KG1 (cell line): Measurements from ENCODE around the gene PDGFRB.

Experiments
- DNase-seq: peaks from one replicate; lab custom pipeline; 2025; lab: John Stamatoyannopoulos, UW

PDGFRB gene

DNA sequence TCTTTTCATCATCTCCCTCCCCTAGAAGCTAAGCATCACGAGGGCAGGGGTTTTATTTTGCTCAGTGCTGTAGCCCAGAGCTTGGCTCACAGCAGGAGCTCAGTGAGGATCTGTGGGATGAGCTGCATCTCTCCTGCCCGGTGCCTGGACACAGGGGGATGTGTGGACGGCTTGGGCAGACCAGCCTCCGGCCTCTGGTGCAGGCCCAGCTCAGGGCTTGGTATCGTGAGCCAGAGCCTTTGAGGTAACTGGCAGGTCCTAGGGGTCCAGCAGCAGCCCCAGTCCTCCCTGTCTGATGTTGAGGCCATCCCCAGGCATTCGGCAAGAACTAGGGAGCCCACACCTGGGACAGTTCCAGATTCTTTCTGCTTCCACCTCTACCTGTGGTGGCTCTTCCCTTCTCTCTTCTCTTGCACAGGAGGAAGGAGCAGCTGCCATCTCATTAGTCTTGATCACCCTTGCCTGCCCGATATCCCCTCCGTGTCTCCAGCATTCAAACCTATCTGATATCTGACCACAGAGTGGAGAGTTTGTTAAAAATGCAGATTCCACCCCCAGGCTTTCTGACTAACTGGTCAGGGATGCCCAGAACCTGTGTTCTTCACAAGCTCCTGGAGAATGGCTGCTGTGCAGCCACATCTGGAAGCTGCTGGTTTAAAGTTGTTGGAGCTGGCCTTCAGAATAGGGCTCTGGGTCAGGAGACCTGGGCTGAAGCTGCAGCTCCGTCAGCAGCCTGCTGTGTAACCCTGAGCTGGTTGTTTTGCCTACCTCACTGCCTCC lies 26.3 kb upstream of the PDGFRB start:
- no peak for DNase-seq

DNA sequence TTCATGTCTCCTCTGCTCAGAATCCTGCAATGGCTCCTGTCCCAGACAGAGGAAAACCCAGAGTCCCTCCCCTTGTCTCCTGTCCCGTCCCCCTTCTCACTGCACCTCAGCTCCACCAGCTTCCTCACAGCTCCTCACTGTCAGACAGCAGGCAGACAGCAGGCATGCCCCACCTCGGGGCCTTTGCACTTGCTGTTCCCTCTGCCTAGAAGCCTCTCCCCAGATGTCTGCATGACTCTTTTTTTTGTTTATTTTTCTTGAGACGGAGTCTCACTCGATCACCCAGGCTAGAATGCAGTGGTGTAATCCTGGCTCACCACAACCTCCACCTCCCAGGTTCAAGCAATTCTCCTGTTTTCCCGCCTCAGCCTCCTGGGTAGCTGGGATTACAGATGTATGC lies 25.4 kb upstream of the PDGFRB start:
- no peak for DNase-seq

DNA sequence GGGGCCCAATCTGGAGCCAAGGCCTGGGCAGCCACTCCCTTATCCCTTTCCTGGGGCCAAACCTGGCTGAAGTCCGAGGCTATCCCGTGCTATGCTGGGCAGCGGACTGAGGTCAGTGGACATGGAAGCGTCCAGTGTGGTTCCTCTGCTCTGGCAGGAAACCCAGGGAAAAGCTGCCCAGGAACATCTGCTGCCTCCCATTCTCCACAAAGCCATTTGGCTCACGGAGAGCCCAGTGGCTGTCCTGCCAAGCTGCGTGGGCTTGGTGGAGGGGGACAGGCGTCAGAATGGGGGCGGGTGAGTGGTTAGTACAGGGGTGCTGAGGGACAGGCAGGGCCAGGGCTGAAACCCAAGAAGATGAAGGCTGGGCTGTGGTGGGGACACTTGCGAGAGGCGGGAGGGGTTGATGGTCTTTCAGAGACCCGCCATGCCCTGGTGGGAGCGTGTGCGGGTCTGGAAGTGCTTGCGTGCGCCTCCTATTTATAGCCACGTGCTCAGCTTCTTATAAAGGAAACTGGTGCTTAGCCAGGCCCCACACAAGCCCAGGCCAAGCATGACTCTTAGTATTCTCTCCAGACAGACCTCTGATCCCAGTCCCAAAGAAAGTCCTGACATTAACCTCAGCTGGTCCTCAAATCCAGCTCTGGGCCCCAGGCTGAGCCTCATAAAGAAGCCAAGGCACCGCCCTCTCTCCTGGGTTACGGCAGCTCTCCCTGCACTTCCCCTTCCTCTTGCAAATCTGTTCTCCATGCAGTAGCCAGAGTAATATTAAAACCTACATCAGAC lies 24.8 kb upstream of the PDGFRB start:
- no peak for DNase-seq

DNA sequence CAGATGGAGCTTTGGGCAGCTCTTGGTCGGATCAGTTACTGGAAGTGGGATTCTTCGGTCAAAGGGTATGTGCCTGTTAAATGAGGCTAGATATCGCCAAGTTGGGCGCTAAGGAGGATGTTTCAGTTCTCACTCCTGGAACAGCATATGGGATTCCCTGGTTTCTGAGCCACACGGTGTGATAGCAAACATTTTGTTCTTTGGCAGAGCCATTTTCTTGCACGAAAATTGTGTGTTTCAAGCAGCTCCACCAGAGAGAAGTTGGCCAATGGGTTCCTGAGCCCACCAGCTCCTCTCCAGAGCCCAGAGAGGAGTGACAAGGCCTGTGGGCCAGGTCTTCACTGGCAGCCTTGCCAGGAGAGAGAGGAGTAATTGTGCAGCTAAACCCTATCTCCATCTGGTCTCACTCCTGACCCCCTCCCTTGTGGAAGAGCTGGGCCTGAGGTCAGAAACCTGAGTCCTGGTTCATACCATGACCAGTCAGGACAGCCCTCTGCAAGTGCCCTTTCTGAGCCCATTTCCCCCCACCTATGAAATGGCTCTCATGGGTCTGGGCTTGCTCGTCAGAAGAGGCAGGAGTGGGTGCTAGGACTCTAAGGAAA lies 23.5 kb upstream of the PDGFRB start:
- DNase-seq, result no peak

DNA sequence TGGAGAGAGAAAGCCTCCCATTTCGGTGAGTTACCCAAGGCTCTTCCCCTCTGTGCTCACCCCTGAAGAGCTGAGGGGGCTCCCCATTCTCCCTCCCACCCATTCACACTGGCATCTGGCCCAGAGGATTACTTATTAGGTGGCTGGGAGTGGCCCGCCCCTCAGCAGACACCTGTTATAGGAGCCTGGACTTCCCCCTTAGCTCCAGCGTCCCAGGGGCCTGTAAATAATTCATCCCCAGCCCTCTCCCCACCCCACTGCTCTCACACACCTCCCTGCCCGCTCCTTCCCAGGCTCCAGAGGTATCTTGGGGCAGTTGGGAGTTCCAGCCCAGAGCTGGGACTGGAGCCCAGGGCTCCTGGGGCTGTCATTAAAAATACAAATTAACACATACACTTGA lies 22.6 kb upstream of the PDGFRB start:
- no peak for DNase-seq

DNA sequence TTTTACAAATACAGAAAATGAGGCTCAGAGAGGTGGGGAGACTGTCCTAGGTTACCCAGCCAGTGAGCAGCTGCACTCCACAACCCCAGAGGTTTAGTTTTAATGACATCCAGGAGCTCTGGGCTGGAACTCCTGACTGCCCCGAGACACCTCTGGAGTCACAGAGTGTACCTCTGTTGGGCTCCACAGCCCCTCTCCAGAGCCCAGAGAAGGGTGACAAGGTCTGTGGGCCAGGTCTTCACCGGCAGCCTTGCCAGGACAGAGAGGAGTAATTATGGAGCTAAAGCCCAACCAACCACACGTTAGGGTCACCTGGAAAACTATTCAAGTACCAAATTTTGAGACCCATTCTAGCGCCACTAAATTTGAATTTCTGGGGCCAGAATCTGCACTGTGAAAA lies 22.1 kb upstream of the PDGFRB start:
- DNase-seq, result no peak

DNA sequence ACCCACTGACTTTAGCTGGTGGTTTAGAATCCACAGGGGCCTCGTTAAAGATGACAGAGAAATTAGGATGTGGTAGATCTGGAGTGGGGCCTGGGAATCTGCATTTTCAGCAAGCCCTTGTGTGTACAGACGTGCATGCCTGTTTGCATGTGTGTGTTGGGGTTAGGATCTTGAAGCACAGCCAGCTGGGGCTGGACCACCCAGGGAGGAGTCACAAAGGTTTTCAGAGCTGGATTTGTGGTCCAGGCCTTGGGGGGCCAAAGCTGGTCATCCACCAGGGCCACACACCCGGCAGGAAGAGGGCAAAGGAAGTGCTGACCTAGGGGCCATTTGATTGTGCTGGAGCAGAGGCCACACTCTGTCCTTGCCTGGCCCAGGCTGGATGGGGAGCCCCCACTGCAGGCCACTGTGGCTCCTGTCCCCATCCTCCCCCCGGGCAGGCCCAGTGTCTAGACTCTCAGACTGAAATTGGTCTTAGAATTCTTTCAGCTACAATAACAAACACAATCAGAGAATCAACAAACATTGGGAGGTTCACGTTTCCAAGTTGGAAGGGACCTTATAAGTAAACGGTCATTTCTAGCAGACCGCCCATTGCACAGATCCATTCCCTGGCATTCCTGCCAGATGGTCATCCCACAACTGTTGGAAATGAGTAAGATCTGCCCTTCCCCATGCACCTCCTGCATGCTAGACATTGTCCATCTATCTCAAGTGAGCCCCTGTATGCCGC lies 21.3 kb upstream of the PDGFRB start:
- no peak for DNase-seq

DNA sequence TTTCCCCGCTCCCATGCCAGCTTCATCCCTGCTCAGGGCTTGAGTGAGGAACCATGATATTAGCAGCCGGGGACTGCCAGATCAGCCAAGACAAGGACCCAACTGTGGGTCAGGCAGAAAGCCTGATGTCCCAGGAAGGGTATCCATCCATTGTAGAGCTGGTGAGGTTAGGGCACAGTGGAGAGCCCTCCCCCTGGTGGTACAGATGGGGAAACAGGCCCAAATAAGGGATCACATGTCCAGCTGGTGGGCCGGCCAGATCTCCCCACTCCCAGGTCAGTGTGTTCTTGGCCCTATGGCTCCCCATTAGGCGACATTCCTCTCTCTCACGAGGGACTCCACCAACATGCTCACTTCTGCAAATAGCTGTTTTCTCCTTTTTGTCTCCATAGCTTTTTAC lies 19.9 kb upstream of the PDGFRB start:
- DNase-seq, result no peak

DNA sequence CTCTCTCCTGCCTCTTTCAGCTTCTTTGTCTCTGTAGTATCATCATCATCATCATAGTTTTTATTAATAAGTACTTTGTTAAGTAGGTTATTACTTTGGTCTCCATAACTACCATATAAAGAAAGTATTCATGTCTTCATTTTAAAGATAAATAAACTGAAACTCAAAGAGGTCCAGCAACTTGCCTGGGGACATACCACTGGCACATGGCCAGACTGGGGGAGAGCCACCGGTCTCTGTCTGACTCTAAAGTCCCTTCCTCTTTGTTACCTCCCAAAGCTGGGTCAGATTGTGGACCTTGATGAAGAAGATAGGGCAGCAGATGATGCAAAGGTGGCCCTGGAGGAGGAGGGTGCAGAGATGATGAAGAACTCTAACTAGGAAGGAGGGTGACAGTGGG lies 19.4 kb upstream of the PDGFRB start:
- DNase-seq, result no peak

DNA sequence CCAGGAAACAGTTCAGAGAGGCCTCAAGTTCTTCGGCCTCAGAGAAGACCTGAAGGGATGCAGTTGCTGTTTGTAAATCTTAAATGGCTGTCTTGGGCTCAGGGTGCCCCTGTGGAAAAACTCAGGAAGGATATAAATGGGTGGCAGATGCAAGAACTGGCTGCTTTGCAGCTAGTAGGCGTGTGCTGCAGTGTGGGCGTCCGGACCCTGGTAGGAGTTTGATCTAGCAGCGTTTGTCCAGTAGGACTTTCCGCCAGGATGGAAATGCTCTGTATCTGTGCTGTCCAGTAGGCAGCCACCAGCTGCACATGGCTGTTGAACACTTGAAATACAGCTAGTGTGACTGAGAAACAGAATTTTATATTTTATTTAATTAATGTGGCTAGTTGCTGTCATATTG lies 18.6 kb upstream of the PDGFRB start:
- no peak for DNase-seq

DNA sequence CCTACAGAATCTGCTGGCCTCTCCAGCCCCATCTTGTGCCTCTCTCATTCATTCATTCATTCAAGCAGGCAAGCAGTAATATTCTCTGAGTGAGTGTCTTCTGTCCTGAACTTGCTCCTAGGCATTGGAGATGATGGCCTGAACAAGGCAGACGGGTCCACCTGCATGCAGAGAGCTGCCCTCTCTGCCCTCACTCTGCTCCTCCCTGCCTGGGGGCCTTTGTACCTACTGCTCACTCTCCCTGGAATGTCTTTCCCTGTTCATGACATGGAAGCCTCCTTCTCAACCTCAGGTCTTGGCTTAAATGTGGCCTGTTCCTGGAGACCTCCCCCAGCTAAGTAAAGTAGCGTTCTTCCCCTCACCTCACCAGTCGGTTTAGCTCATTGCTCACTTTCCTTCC lies 17.5 kb upstream of the PDGFRB start:
- DNase-seq, result no peak

DNA sequence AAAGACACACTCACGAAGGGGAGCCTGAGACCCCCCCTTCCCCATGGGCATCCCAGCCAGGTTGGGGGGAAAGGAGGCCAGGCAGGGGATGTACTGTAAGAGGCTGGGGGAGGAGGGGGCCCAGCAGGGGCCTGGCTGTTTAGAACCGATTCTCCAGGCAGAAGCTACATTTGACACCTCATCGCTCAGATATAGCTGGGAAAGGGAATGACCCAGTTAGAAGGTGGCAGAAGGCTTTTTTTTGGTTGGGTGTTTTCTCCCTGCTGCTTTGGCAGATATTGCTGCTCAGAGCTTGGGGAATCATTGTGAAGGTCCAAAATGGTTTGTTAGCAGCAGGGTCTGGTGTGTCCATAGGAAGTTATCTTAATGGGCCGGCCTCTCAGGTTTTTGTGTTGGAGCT lies 16.9 kb upstream of the PDGFRB start:
- no peak for DNase-seq

DNA sequence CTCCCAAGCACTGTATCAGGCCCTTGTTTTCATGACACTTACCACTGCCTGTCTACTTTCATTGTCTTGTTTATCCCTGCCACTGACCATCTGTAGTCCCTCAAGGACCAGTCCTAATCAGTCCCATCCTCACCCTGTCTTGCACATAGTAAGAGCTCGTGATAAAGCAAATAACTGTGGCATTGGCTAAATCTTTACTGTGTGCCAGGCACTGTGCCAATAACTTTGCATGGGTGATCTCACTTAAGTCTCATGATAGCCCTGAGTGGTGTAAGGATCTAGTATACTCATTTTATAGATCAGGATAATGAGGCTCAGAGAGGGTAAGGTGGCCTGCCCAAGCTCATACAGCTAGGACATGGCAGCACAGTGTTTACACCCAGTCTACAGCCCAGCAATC lies 16.5 kb upstream of the PDGFRB start:
- no peak for DNase-seq

DNA sequence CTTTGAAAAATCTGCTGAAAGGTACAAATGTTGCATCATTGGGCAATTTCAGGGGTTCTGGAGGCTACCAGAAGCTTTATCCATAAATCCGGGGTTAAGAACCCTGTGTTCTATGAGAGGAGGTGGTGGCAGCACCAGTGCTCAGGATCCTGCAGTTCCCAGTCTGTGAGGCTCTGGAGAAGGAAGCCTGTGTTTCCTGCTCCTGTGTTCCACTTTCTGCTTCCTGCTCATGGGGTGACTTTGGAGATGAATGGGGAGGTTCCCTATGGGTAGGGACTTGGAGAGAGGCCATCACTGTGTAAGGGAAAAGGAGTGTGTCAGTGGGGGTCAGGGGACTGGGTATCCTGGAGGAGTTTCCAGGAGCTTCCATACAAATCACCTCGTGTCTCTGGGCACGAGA lies 13.2 kb upstream of the PDGFRB start:
- DNase-seq, result no peak

DNA sequence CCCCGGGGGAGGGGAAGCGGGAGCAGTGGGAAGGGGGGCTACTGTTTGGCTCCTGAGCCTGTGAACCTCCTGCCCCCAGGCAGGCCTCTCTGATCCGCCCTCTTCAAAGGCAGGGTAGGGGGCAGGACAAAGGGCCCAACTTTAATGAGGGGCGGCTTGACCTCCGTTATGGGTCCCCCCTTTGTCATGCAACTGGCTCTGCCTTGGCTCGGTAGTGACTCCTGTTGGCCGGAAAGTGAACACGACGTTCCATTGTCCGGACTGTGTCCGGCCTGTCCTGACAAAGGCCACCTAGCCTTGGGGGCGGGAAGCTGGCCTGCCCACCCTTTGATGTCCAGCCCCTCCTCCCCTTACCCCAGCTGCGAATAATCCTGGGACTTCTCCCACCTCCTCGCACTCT lies 12.3 kb upstream of the PDGFRB start:
- DNase-seq, result no peak

DNA sequence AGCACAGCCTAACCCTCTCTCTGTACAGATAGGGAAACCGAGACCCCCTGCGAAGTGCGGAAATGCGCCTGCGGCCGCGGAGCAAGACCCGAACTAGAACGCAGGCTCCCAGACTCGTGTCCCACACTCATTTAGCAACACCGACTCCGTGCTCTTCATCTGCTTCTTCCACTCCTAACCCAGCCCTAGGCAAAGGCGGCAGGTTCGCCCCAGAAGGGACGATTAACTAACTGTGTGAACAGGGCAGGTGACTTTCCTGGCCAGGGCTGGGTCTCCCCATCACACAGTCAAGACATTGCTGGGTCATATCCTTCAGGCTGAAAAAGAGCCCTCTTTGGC lies 11.8 kb upstream of the PDGFRB start:
- no peak for DNase-seq

DNA sequence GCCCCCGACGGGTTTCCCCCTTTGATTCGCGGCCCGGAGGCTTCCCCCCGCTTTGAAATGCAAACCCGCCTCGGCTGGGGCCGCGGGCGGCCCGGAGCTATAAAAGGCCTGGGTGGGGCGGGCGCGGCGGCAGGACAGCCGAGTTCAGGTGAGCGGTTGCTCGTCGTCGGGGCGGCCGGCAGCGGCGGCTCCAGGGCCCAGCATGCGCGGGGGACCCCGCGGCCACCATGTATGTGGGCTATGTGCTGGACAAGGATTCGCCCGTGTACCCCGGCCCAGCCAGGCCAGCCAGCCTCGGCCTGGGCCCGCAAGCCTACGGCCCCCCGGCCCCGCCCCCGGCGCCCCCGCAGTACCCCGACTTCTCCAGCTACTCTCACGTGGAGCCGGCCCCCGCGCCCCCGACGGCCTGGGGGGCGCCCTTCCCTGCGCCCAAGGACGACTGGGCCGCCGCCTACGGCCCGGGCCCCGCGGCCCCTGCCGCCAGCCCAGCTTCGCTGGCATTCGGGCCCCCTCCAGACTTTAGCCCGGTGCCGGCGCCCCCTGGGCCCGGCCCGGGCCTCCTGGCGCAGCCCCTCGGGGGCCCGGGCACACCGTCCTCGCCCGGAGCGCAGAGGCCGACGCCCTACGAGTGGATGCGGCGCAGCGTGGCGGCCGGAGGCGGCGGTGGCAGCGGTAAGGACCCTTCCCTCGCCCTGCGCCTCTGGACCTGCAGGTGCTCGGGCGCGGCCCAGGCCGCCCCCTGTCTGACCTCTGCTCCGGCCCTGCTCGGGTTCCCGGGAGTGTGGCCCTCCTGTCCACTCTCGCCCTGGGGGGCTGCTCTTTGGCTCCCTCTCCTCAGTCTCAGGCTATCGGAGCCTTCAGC lies 11.2 kb upstream of the PDGFRB start, which contains the start of gene CDX1:
CDX1 (plus strand) TSS at position 129 of the 862 bp plus-strand sequence; CDS start at position 228, 99 bp downstream.
- no peak for DNase-seq

DNA sequence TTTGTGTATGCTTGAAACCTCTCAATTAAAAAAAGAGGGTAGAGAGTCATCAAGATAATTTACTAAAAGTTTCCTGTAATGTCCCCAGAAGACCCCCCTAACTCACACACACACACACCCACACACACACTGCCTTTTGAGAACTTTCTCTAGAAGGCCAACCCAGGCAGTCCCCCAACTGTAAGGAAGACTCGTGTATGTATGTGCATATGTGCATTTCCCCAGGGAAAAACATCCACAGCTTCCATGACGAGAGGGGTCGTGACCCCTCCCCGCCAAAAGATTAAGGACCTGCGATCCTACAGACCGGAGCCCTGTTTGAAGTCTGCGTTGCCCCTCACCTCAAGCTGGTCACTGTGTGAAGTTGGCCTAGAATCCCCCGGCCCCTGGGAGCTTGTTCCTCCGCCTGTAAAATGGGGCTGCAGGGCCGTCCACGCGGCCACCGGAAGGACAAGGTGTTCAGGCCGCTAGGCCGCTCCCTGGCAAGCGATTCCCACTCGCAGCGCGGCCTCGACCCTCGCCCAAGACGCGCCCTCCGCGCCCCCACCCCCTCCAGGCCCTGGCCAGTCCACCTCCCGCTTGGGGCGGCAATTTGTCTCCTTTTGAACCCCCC lies 10.5 kb upstream of the PDGFRB start:
- no peak for DNase-seq

DNA sequence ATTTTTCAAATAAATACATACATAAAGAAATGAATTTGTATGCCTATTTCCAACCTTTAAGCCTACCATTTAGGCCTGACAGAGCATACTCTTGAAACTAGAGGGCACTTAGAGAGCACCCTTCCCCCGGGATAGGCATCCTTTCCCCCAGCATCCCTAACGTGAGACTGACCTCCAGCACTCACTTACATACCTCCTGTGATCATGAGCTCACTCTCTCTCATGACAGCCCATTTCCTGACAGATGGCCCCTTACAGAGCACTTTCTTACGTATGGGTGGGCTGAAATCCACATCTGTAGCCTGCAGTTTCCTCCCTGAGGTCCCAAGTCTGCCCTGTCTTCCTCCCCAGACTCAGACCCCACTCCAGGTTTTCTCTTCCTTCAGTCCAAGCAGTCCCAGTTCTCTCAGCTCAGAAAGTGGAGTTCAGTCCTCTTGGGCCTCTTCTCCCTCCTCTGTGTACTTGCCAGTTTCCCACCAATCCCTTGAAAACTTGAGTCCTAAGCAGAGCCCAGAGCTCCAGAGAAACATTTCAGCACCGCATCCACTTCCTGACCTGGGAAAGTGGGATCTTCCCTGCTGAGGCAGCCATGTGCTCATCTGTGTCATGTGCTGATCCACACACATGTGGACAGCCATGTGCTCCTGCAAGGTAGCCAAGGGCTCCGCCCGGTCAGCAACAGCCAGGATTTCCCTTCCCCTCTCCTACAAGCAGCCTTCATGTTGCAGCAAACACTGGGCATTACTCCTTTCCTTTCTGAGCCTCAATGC lies 8.8 kb upstream of the PDGFRB start:
- DNase-seq, result no peak

DNA sequence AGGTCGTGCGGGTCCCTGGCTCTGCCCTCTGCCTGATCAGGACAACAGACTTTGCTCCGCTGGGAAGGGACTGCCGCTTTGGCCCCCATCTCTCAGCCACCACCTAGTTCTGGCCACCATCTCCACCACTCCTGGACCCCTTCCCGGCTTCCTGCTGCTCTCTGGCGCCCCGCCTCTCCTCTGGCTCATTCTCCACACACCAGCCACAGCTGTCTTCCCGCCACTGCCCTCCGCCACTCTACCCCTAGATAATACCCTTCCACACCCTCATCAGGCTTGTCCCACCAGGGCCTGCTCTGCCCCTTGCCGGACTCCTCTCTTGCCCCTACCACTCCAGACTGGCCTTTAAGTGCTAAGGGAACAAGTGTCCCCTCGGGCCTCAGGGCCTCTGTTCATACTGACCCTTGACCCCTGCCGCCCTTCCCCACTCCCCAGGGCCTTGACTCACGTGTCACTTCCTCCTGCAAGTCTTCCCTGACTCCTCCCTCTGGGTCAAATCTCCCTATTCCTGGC lies 8.0 kb upstream of the PDGFRB start:
- no peak for DNase-seq
